Endothelial cell of umbilical vein (primary cell): ENCODE results near the gene CLNK. TPM values are rescaled to one million over a fixed set of nuclear protein-coding genes. Genes with fewer than 3 reads are reported as not detected.

Experiments used
- BruUV-seq: library from RNA; stranded (reverse); fragments of 400-500 nt; replicated peaks from 2 replicates; lab custom pipeline; 2021; lab: Mats Ljungman, UMichigan
- CTCF ChIA-PET: fragments of 300-600, 350-600 bp; sonication (Branson Sonifier 250); formaldehyde crosslinking; loops from one replicate; lab custom pipeline; 2021; ENCODE audit warnings: antibody characterized with exemption, inconsistent platforms; lab: Charles Lee
- POLR2A ChIA-PET: fragments of 300-600, 350-600 bp; sonication (Branson Sonifier 250); formaldehyde crosslinking; loops from one replicate; lab custom pipeline; 2021; ENCODE audit warnings: antibody characterized with exemption, inconsistent platforms; lab: Charles Lee
- DNase-seq: peaks from one replicate; pipeline ENCODE4 v3.0.0-alpha.2; 2011; ENCODE audit warnings: low read depth, low spot score
- FAIRE-seq: peaks from 2 replicates; lab custom pipeline; 2011; peaks lifted over from hg19 to GRCh38; lab: Jason Lieb, UNC
- H2AFZ ChIP-seq: 2 replicates; pipeline ENCODE4 v1.6.0; 2012; ENCODE audit warnings: low read depth, low read length, control low read depth, inconsistent platforms
- H3K27ac ChIP-seq: 2 replicates; pipeline ENCODE4 v1.5.1; 2011; ENCODE audit warnings: low read depth, mild to moderate bottlenecking, control low read depth, low read length, moderate library complexity; ENCODE audit not compliant: insufficient read depth
- H3K27me3 ChIP-seq, 2 experiments: 2 replicates each; pipeline versions ENCODE4 v1.6.0 to v1.6.1; 2011; ENCODE audit warnings: low read length in 2 of 2, mixed read lengths in 1 of 2; ENCODE audit not compliant: control insufficient read depth in 2 of 2, insufficient read depth in 2 of 2
- H3K36me3 ChIP-seq, 2 experiments: 2 replicates in 1 of 2; 3 replicates in 1 of 2; pipeline ENCODE4 v1.5.1; 2011; ENCODE audit warnings: low read length in 2 of 2, mild to moderate bottlenecking in 1 of 2, moderate library complexity in 1 of 2; ENCODE audit not compliant: control insufficient read depth in 2 of 2, insufficient read depth in 2 of 2; ENCODE audit errors: extremely low read depth in 1 of 2
- H3K4me1 ChIP-seq: 3 replicates; pipeline ENCODE4 v1.5.1; 2011; ENCODE audit warnings: mild to moderate bottlenecking, low read length; ENCODE audit not compliant: control insufficient read depth, insufficient read depth; ENCODE audit errors: extremely low read depth
- H3K4me2 ChIP-seq: 2 replicates; pipeline ENCODE4 v1.6.1; 2011; ENCODE audit warnings: low read length, control low read depth, mixed read lengths; ENCODE audit not compliant: insufficient read depth
- H3K4me3 ChIP-seq, 3 experiments: fragments of 200-600 bp in 1 of 3; sonication (generic), shearing (Covaris generic) in 1 of 3; replicated peaks in 1 of 3; 2 replicates each; pipeline ENCODE4 v1.5.1; 2011 to 2016; ENCODE audit warnings: control low read depth in 3 of 3, low read length in 3 of 3, mild to moderate bottlenecking in 2 of 3, inconsistent platforms in 1 of 3, low read depth in 1 of 3, moderate library complexity in 1 of 3; ENCODE audit not compliant: insufficient read depth in 1 of 3
- H3K79me2 ChIP-seq: 2 replicates; pipeline ENCODE4 v1.6.0; 2012; ENCODE audit warnings: low read length, inconsistent platforms; ENCODE audit not compliant: control insufficient read depth, insufficient read depth
- H3K9ac ChIP-seq: replicated peaks from 2 replicates; pipeline ENCODE3; 2011; ENCODE audit warnings: low read length, control low read depth; ENCODE audit not compliant: insufficient read depth; ENCODE audit errors: extremely low read depth
- H3K9me1 ChIP-seq: replicated peaks from 3 replicates; pipeline ENCODE4 v1.6.0; 2011; ENCODE audit warnings: mild to moderate bottlenecking, low read length; ENCODE audit not compliant: control insufficient read depth, insufficient read depth; ENCODE audit errors: extremely low read depth
- H3K9me3 ChIP-seq: replicated peaks from 2 replicates; pipeline ENCODE4 v1.5.1; 2012; ENCODE audit warnings: low read length, inconsistent platforms; ENCODE audit not compliant: control insufficient read depth, insufficient read depth
- H4K20me1 ChIP-seq: replicated peaks from 2 replicates; pipeline ENCODE3; 2011; ENCODE audit warnings: mild to moderate bottlenecking, low read length; ENCODE audit not compliant: control insufficient read depth, insufficient read depth; ENCODE audit errors: extremely low read depth
- CTCF ChIP-seq, 2 donors: IDR thresholded peaks; 1 replicate in 1 of 2; 2 replicates in 1 of 2; pipeline ENCODE4 v1.5.1; 2011; ENCODE audit warnings: low read length in 2 of 2, mild to moderate bottlenecking in 2 of 2, moderate library complexity in 2 of 2, control low read depth in 1 of 2, inconsistent platforms in 1 of 2, low read depth in 1 of 2; ENCODE audit not compliant: insufficient read depth in 1 of 2; ENCODE audit errors: extremely low read depth in 1 of 2
- JUN ChIP-seq: IDR thresholded peaks from 2 replicates; pipeline ENCODE4 v1.6.1; 2011; ENCODE audit warnings: borderline replicate concordance, low read depth; ENCODE audit not compliant: insufficient read length, insufficient read depth
- MYC ChIP-seq: IDR thresholded peaks from one replicate; pipeline ENCODE4 v1.6.1; 2011; ENCODE audit warnings: mild to moderate bottlenecking, low read depth, low read length
- POLR2A ChIP-seq: IDR thresholded peaks from 2 replicates; pipeline ENCODE4 v1.6.1; 2012; ENCODE audit warnings: low read depth, mild to moderate bottlenecking, control low read depth, low read length
- POLR2AphosphoS5 ChIP-seq: IDR thresholded peaks from 2 replicates; pipeline ENCODE4 v1.6.1; 2012; ENCODE audit warnings: low read depth, mild to moderate bottlenecking, control low read depth, low read length, moderate library complexity; ENCODE audit not compliant: insufficient read depth
- dilution Hi-C: fragments of 300-500 bp; cut with MboI; formaldehyde crosslinking; loops from one replicate; pipeline ENCODE4 v1.15.0; 2019; ENCODE audit warnings: low sequenced_read_pairs; ENCODE audit not compliant: extremely low pct_ligation_motif_present
- intact Hi-C: fragments of 100-400 bp; cut with micrococcal nuclease; formaldehyde crosslinking; loops from one replicate; pipeline ENCODE4 v1.10.0; 2022
- polyA plus RNA-seq, 4 experiments: library from polyadenylated mRNA; depleted of rRNA in 3 of 4; stranded (reverse) in 3 of 4; unstranded in 1 of 4; fragments of >200 nt; gene quantifications; 2 replicates each; pipeline versions ENCODE4 v1.2.1 to v1.2.3, GENCODE V29; 2011 to 2012; ENCODE audit warnings: missing spikeins in 1 of 4
- total RNA-seq: library from RNA; stranded (reverse); gene quantifications from 2 replicates; pipeline ENCODE4 v1.2.3, GENCODE V29; 2021
- TF ChIP-seq, protein P1 (sequence below): IDR thresholded peaks from 2 replicates; pipeline ENCODE4 v1.6.1; 2011; ENCODE audit not compliant: insufficient read depth, insufficient read length

The CLNK gene
- total and polyA plus RNA-seq, 2 donors (not counting 3 experiments of a cell fraction or from before 2014, with no cell fraction given), result not detected

- TF ChIP-seq, protein P1, sequence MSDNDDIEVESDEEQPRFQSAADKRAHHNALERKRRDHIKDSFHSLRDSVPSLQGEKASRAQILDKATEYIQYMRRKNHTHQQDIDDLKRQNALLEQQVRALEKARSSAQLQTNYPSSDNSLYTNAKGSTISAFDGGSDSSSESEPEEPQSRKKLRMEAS, result no peak
- no peak for TF ChIP-seq MYC
- no peak for TF ChIP-seq JUN
- no peak for TF ChIP-seq POLR2AphosphoS5
- no peak for TF ChIP-seq POLR2A
- peak; percentile 65 to 72 for TF ChIP-seq CTCF (IDR thresholded peaks at IDR 0.05; ENCODE audit: extremely low read depth in 1 of 2, insufficient read depth in 1 of 2, low read depth in 1 of 2, low read length in 2 of 2)
- Histone ChIP-seq H3K9ac (no peak overlapping the region), H3K4me1 (peaks cover 4% of the 10 kb centered on the region), H2AFZ (no peak overlapping the region), H3K4me2 (no peak overlapping the region), H3K27me3 (peaks cover 9 to 14% of the 10 kb centered on the region in 2 experiments), H3K79me2 (no peaks in the 10 kb centered on the region), H3K4me3 (no peak overlapping the region), H3K9me1 (no peaks in the 10 kb centered on the region), H3K9me3 (no peaks in the 10 kb centered on the region), H3K27ac (no peak overlapping the region), H3K36me3 (no peaks in the 10 kb centered on the region), H4K20me1 (no peaks in the 10 kb centered on the region)
- dilution Hi-C loops, result no loop called here
- no TSS peak for BruUV-seq
- intact Hi-C loops, result loop anchor here (1.0 to 10.0 kb wide), 5 partner anchors 600 to 1400 kb away; no protein-coding TSS in a partner anchor
- POLR2A ChIA-PET, result no interaction called here
- CTCF ChIA-PET, result interaction anchor here (0.8 to 7.7 kb wide), 5 partner anchors 10 to 869 kb away, joined by 3 to 136 read pairs (median 4); no protein-coding TSS in a partner anchor
- peak; percentile 67 for DNase-seq
- peak; percentile 97 for FAIRE-seq
These were observed 129.9 kb downstream of the CLNK start for GRCh38 chr4:10554694-10555093.
